Heart left ventricle (tissue), 16 donors: ENCODE results near the gene CD200R1. TPM values are rescaled to one million over a fixed set of nuclear protein-coding genes. Genes with fewer than 3 reads are reported as not detected.

ENCODE experiments used
- ATAC-seq, 4 donors: fragments of 200-7000 bp; cut with Tn5 transposase; one replicate each; pipeline ENCODE4 v1.9.1; 2020 to 2022; ENCODE audit warnings: moderate library complexity in 4 of 4, mild to moderate bottlenecking in 3 of 4, moderate number of reproducible peaks in 1 of 4
- DNase-seq, 5 donors: peaks; one replicate each; pipeline ENCODE4 v3.0.0-alpha.2; 2020
- H3K27ac ChIP-seq, 12 donors: fragments of 200-600 bp; sonication (generic) in 4 of 12; one replicate each; pipeline versions ENCODE4 v1.5.0 to v1.8.0; 2016 to 2022; ENCODE audit warnings: mild to moderate bottlenecking in 2 of 12
- H3K27me3 ChIP-seq, 9 donors: fragments of 200-600 bp; sonication (generic) in 2 of 9; one replicate each; pipeline versions ENCODE4 v1.5.1 to v1.8.0; 2016 to 2022; ENCODE audit warnings: mild to moderate bottlenecking in 3 of 9
- H3K36me3 ChIP-seq, 9 donors: fragments of 200-600 bp; sonication (generic) in 2 of 9; one replicate each; pipeline versions ENCODE4 v1.5.0 to v1.8.0; 2018 to 2022; ENCODE audit warnings: mild to moderate bottlenecking in 2 of 9
- H3K4me1 ChIP-seq, 12 donors: fragments of 200-600 bp; sonication (generic) in 4 of 12; one replicate each; pipeline versions ENCODE4 v1.5.0 to v1.8.0; 2016 to 2022; ENCODE audit warnings: mild to moderate bottlenecking in 3 of 12
- H3K4me3 ChIP-seq, 12 donors: fragments of 200-600 bp; sonication (generic) in 4 of 12; one replicate each; pipeline versions ENCODE4 v1.5.0 to v1.8.0; 2017 to 2022; ENCODE audit warnings: mild to moderate bottlenecking in 9 of 12, moderate library complexity in 4 of 12
- H3K9me3 ChIP-seq, 12 donors: fragments of 200-600 bp; sonication (generic) in 4 of 12; one replicate each; pipeline versions ENCODE4 v1.5.0 to v1.8.0; 2016 to 2022; ENCODE audit warnings: mild to moderate bottlenecking in 1 of 12
- CTCF ChIP-seq, 12 donors: fragments of 200-600 bp; sonication (generic) in 4 of 12; IDR thresholded peaks; one replicate each; pipeline versions ENCODE4 v1.5.0 to v1.8.0; 2018 to 2022; ENCODE audit warnings: antibody characterized with exemption in 12 of 12, mild to moderate bottlenecking in 5 of 12
- POLR2A ChIP-seq, 2 donors: fragments of 450-650 bp; IDR thresholded peaks; one replicate each; pipeline ENCODE4 v1.6.1; 2017; ENCODE audit warnings: antibody characterized with exemption in 2 of 2, mild to moderate bottlenecking in 2 of 2, moderate library complexity in 2 of 2
- WGBS, 4 donors: extraction: QIAGEN DNeasy Blood & Tissue Kit in 2 of 4; methylation state at CpG; one replicate each; pipeline versions ENCODE4 v1.1.5 to v1.1.7; 2013 to 2018; 5-methylcytosine and 5-hydroxymethylcytosine counted together
- intact Hi-C, 10 donors: fragments of 100-400 bp; cut with DNase I; formaldehyde crosslinking; loops; one replicate each; pipeline versions ENCODE4 v1.11.1 to v1.14.2; 2022
- polyA plus RNA-seq, 2 donors: library from polyadenylated mRNA; stranded (reverse); fragments of 200-250 nt; gene quantifications; one replicate each; pipeline ENCODE4 v1.2.3, GENCODE V29; 2013
- total RNA-seq, 9 donors: library from RNA; depleted of rRNA in 2 of 9; stranded (reverse); fragments of >200 nt in 2 of 9; fragmentation: NEBNext Ultra II Directional in 3 of 9; extraction: Animal tissue kit (Norgen Biotek cat#: 25700) in 3 of 9; gene quantifications; one replicate each; pipeline versions ENCODE4 v1.1.0 to v1.2.4, GENCODE V29; 2016 to 2023
- donor health status: ischemic (EF 13 %, LVEDD 7.1; RV severe dilation, severe dysfunction).
- donor health status: healthy with polysubstance abuse.
- donor health status: DM: no; HTN: yes; CAD: no.
- donor health status: DM: no; HTN: no; CAD: no.
- donor health status: ischemic (EF 25% LVEDD 6.9; RV normal size, moderate dysfunction).
- donor health status: ischemic (EF 25% LVEDD 5.7; RV mildly dilated, moderate dysfunction).
- donor health status: healthy.
- donor health status: DM: yes; HTN: yes; CAD: no.
- donor health status: ischemic (EF 35%, LVEDD 5.7; RV mildly dilated, moderate dysfunction).
- donor health status: nonischemic (EF 11% LVEDD 7.7; RV severe dilation, severe dysfunction).
- donor health status: DM: yes; HTN: yes; CAD: no.
- donor health status: PGD.
- donor health status: ischemic (EF 29% LVEDD 5.4; RV normal size, mild dysfunction).
- donor health status: nonischemic (EF 23%, LVEDD 6.1; RV moderate dilation, normal function).

The CD200R1 gene
- total and polyA plus RNA-seq, 11 donors = 0.08 to 4.6 (median 0.69) TPM

- ATAC-seq = no peak
- H3K4me1 ChIP-seq = no peaks in the 10 kb centered on the region
- no peak overlapping the region for H3K27ac ChIP-seq
- no peak for DNase-seq
- H3K9me3 ChIP-seq = no peaks in the 10 kb centered on the region
- no peaks in the 10 kb centered on the region for H3K36me3 ChIP-seq
- TF ChIP-seq POLR2A (IDR thresholded peaks at IDR 0.05) = no peak
- TF ChIP-seq CTCF (IDR thresholded peaks at IDR 0.05) = no peak
- no peaks in the 10 kb centered on the region for H3K27me3 ChIP-seq
- no peak overlapping the region for H3K4me3 ChIP-seq
- intact Hi-C loops = no loop called here
- 70 to 80% (median 75%) methylated on average over 4 of the region's 4 CpGs for WGBS, 4 donors
These were observed 90.1 kb downstream of the CD200R1 start for GRCh38 chr3:112884678-112885290.

- intact Hi-C loops = no loop called here
- Histone ChIP-seq H3K4me1 (no peaks in the 10 kb centered on the region), H3K27me3 (no peaks in the 10 kb centered on the region), H3K9me3 (no peaks in the 10 kb centered on the region), H3K27ac (no peak overlapping the region), H3K4me3 (no peak overlapping the region), H3K36me3 (no peaks in the 10 kb centered on the region)
- WGBS, 4 donors = 71 to 81% (median 75%) methylated on average over 4 of the region's 4 CpGs
- TF ChIP-seq CTCF (IDR thresholded peaks at IDR 0.05) = no peak
- no peak for TF ChIP-seq POLR2A (IDR thresholded peaks at IDR 0.05)
- DNase-seq (no peak), ATAC-seq (no peak)
These were observed 93.0 kb downstream of the CD200R1 start for GRCh38 chr3:112881891-112882290.

- no peaks in the 10 kb centered on the region for H3K27me3 ChIP-seq
- no peak overlapping the region for H3K4me3 ChIP-seq
- no peak for TF ChIP-seq CTCF (IDR thresholded peaks at IDR 0.05)
- H3K36me3 ChIP-seq = no peaks in the 10 kb centered on the region
- WGBS, 4 donors = 71 to 88% (median 79%) methylated on average over 2 of the region's 2 CpGs
- peaks cover 0 to 13% (median 0%) of the 10 kb centered on the region in 12 donors for H3K4me1 ChIP-seq
- intact Hi-C loops = no loop called here
- no peak for ATAC-seq
- DNase-seq = no peak
- peaks cover 0 to 18% (median 3%) of the 10 kb centered on the region in 12 donors for H3K9me3 ChIP-seq
- H3K27ac ChIP-seq = no peak overlapping the region
These were observed 99.3 kb downstream of the CD200R1 start for GRCh38 chr3:112875561-112875960.

GRCh38 chr3:112874725-112875124 lies 100.2 kb downstream of the CD200R1 start:
- DNase-seq (no peak), ATAC-seq (no peak)
- Histone ChIP-seq H3K36me3 (no peaks in the 10 kb centered on the region), H3K9me3 (peaks cover 0 to 26% (median 8%) of the 10 kb centered on the region in 12 donors), H3K4me1 (peaks cover 0 to 13% (median 0%) of the 10 kb centered on the region in 12 donors), H3K27me3 (no peaks in the 10 kb centered on the region), H3K27ac (no peak overlapping the region), H3K4me3 (no peak overlapping the region)
- TF ChIP-seq CTCF (IDR thresholded peaks at IDR 0.05) (no peak), POLR2A (IDR thresholded peaks at IDR 0.05) (no peak)
- intact Hi-C loops = no loop called here
